Measurements from ENCODE around the gene SLC39A3. TPM values are rescaled to one million over a fixed set of nuclear protein-coding genes. Genes with fewer than 3 reads are reported as not detected.

Gene SLC39A3
- total RNA-seq, 1 experiment from 2014 or later: 46.6 TPM

GRCh38 chr19:2755811-2756210, 16.0 kb upstream of the SLC39A3 start:
- intact Hi-C loops (cut with micrococcal nuclease; ENCODE audit: unreplicated experiment): no loop called here
- Histone ChIP-seq H3K9me3 (ENCODE audit: control insufficient read depth, insufficient read depth, low read depth, low read length) (no peaks in the 10 kb centered on the region), H3K4me3 (ENCODE audit: low read depth in 2 of 2, low read length in 2 of 2) (no peak overlapping the region), H3K36me3 (ENCODE audit: control insufficient read depth, insufficient read depth, low read length) (no peaks in the 10 kb centered on the region), H3K4me1 (ENCODE audit: control insufficient read depth, insufficient read depth, low read length) (no peaks in the 10 kb centered on the region), H3K27me3 (ENCODE audit: control insufficient read depth, insufficient read depth, low read length) (no peaks in the 10 kb centered on the region), H3K27ac (ENCODE audit: low read length) (no peak overlapping the region)
- DNase-seq (ENCODE audit: low read depth, low spot score): no peak
- no TSS peak for BruUV-seq (replicated peaks)
- in situ Hi-C loops (cut with HindIII; ENCODE audit: low pct_unique_long_range_greater_than_20kb, low sequenced_read_pairs): no loop called here
- TF ChIP-seq CTCF (IDR thresholded peaks at IDR 0.05) (no peak), POLR2AphosphoS5 (IDR thresholded peaks at IDR 0.05; ENCODE audit: low read depth, low read length) (no peak), REST (IDR thresholded peaks at IDR 0.05; ENCODE audit: insufficient read depth in 1 of 2, low read depth in 2 of 2, low read length in 1 of 2) (no peak), SIN3A (IDR thresholded peaks at IDR 0.05; ENCODE audit: borderline replicate concordance, insufficient read depth, low read depth, low read length) (no peak), TCF7L2 (IDR thresholded peaks at IDR 0.05; ENCODE audit: low read depth, low read length) (no peak)
- POLR2A ChIA-PET: no interaction called here
- CTCF ChIA-PET: no interaction called here
- ATAC-seq: no peak

GRCh38 chr19:2755448-2755705, 15.6 kb upstream of the SLC39A3 start:
- Histone ChIP-seq H3K4me1 (ENCODE audit: control insufficient read depth, insufficient read depth, low read length) (no peaks in the 10 kb centered on the region), H3K36me3 (ENCODE audit: control insufficient read depth, insufficient read depth, low read length) (no peaks in the 10 kb centered on the region), H3K27ac (ENCODE audit: low read length) (no peak overlapping the region), H3K9me3 (ENCODE audit: control insufficient read depth, insufficient read depth, low read depth, low read length) (no peaks in the 10 kb centered on the region), H3K4me3 (ENCODE audit: low read depth in 2 of 2, low read length in 2 of 2) (no peak overlapping the region), H3K27me3 (ENCODE audit: control insufficient read depth, insufficient read depth, low read length) (no peaks in the 10 kb centered on the region)
- DNase-seq (ENCODE audit: low read depth, low spot score) (no peak), ATAC-seq (no peak)
- CTCF ChIA-PET: no interaction called here
- no peak for TF ChIP-seq SIN3A (IDR thresholded peaks at IDR 0.05; ENCODE audit: borderline replicate concordance, insufficient read depth, low read depth, low read length)
- TF ChIP-seq REST (IDR thresholded peaks at IDR 0.05; ENCODE audit: insufficient read depth in 1 of 2, low read depth in 2 of 2, low read length in 1 of 2): no peak
- TF ChIP-seq TCF7L2 (IDR thresholded peaks at IDR 0.05; ENCODE audit: low read depth, low read length): no peak
- TF ChIP-seq POLR2AphosphoS5 (IDR thresholded peaks at IDR 0.05; ENCODE audit: low read depth, low read length): no peak
- TF ChIP-seq CTCF (IDR thresholded peaks at IDR 0.05): no peak
- BruUV-seq (replicated peaks): TSS peak; percentile 66
- in situ Hi-C loops (cut with HindIII; ENCODE audit: low pct_unique_long_range_greater_than_20kb, low sequenced_read_pairs): no loop called here
- intact Hi-C loops (cut with micrococcal nuclease; ENCODE audit: unreplicated experiment): no loop called here
- POLR2A ChIA-PET: no interaction called here
